Measurements from ENCODE around the gene FXYD6.

FXYD6 gene

GRCh38 chr11:117857734-117858414 is 18.6 kb downstream of the FXYD6 start:
- no peaks in the 10 kb centered on the region for H3K36me3 ChIP-seq (ENCODE audit: control insufficient read depth, insufficient read depth, low read length)
- no peak overlapping the region for H3K4me3 ChIP-seq (ENCODE audit: low read depth, low read length)
- no peak overlapping the region for H3K27ac ChIP-seq (ENCODE audit: low read depth, low read length)
- H3K4me1 ChIP-seq (ENCODE audit: control insufficient read depth, insufficient read depth, low read length), result peaks cover 22% of the 10 kb centered on the region
- H3K9me3 ChIP-seq (ENCODE audit: control insufficient read depth, insufficient read depth, low read depth, low read length), result peaks cover 3% of the 10 kb centered on the region; the same call in 1 of the 2 replicates
- H3K27me3 ChIP-seq (ENCODE audit: control insufficient read depth, insufficient read depth, low read length), result no peaks in the 10 kb centered on the region
- H3K9ac ChIP-seq (ENCODE audit: low read length), result no peak overlapping the region

DNA sequence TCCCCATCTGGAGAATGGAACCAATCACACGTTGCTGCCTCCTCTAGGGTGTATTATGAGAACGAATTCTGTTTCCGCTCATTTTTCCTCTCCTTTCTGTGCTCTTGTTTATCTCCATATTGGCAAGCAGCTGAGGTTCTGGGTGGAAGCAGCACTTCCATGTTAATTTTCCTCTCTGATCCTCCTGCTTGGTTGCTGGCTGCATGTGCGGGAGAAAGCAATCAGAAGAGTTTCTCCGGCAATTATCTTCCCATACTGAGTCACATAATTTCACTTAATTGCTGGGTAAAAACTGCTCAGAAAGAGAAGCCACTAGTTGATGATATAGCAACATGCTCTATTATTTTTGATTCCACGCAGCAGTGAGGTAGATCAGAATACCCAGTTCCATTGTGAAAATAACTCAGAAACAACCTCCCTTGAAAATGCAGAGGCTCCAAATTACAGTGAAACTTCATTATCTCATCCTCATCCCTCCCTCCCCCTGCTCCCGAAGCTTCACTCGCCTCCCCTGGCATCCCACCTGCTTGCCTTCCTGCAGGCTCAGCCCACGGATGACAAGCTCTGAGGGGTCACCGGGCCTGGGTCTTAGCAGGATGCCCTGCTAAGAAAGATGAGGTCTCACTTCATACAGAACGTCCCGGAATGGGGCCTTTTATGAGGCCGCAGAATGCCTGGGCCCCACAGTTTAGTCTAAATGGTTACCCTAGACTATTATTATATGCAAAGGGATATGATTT is 20.4 kb downstream of the FXYD6 start:
- Histone ChIP-seq H3K27ac (ENCODE audit: low read depth, low read length) (no peak overlapping the region), H3K9ac (ENCODE audit: low read length) (no peak overlapping the region), H3K36me3 (ENCODE audit: control insufficient read depth, insufficient read depth, low read length) (no peaks in the 10 kb centered on the region), H3K9me3 (ENCODE audit: control insufficient read depth, insufficient read depth, low read depth, low read length) (peaks cover 7% of the 10 kb centered on the region; the same call in 1 of the 2 replicates), H3K27me3 (ENCODE audit: control insufficient read depth, insufficient read depth, low read length) (no peaks in the 10 kb centered on the region), H3K4me1 (ENCODE audit: control insufficient read depth, insufficient read depth, low read length) (peaks cover 14% of the 10 kb centered on the region), H3K4me3 (ENCODE audit: low read depth, low read length) (no peak overlapping the region)

DNA sequence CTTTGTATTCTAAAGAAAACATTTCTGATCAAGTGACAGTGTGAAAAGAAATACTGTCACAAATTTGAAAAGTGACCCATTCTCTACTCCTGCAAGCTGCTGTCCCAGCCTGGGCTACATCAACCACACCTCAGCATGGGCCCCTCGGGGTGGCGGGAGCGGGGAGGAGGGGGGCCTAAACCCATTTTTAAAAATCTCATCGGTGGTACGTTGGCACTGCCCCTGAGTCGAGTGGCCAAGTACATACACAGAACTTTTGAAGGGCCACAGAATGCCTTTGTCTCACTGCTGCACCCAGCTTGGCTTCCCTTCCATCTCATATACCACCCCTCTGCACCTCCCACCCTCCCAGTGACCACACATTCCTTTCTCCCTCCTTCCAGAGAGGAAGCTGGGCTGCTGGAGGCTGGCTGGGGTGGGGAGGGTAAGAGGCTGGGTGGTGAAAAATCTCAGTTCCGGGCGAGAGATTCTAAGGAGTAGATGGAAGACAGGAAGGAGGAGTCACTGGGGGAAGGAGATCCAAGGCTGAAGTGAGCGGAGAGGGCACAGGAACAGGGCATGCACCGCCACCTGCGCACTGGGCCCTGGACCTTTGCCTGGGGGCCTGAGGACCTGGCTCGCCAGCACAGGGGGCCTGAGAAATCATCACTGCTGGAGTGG is 21.1 kb downstream of the FXYD6 start:
- Histone ChIP-seq H3K9me3 (ENCODE audit: control insufficient read depth, insufficient read depth, low read depth, low read length) (peaks cover 7% of the 10 kb centered on the region; the same call in 1 of the 2 replicates), H3K4me3 (ENCODE audit: low read depth, low read length) (no peak overlapping the region), H3K27me3 (ENCODE audit: control insufficient read depth, insufficient read depth, low read length) (no peaks in the 10 kb centered on the region), H3K36me3 (ENCODE audit: control insufficient read depth, insufficient read depth, low read length) (no peaks in the 10 kb centered on the region), H3K9ac (ENCODE audit: low read length) (no peak overlapping the region), H3K4me1 (ENCODE audit: control insufficient read depth, insufficient read depth, low read length) (peaks cover 11% of the 10 kb centered on the region), H3K27ac (ENCODE audit: low read depth, low read length) (no peak overlapping the region)

- Histone ChIP-seq H3K27me3 (ENCODE audit: control insufficient read depth, insufficient read depth, low read length) (no peaks in the 10 kb centered on the region), H3K36me3 (ENCODE audit: control insufficient read depth, insufficient read depth, low read length) (no peaks in the 10 kb centered on the region), H3K27ac (ENCODE audit: low read depth, low read length) (no peak overlapping the region), H3K9me3 (ENCODE audit: control insufficient read depth, insufficient read depth, low read depth, low read length) (peaks cover 7% of the 10 kb centered on the region; the same call in 1 of the 2 replicates), H3K9ac (ENCODE audit: low read length) (no peak overlapping the region), H3K4me3 (ENCODE audit: low read depth, low read length) (no peak overlapping the region), H3K4me1 (ENCODE audit: control insufficient read depth, insufficient read depth, low read length) (peaks cover 11% of the 10 kb centered on the region)
Measured at GRCh38 chr11:117852309-117852708, 24.1 kb downstream of the FXYD6 start.

GRCh38 chr11:117851852-117852251 is 24.6 kb downstream of the FXYD6 start:
- Histone ChIP-seq H3K4me1 (ENCODE audit: control insufficient read depth, insufficient read depth, low read length) (peaks cover 11% of the 10 kb centered on the region), H3K36me3 (ENCODE audit: control insufficient read depth, insufficient read depth, low read length) (no peaks in the 10 kb centered on the region), H3K27ac (ENCODE audit: low read depth, low read length) (no peak overlapping the region), H3K9me3 (ENCODE audit: control insufficient read depth, insufficient read depth, low read depth, low read length) (peaks cover 7% of the 10 kb centered on the region; the same call in 1 of the 2 replicates), H3K4me3 (ENCODE audit: low read depth, low read length) (no peak overlapping the region), H3K9ac (ENCODE audit: low read length) (no peak overlapping the region), H3K27me3 (ENCODE audit: control insufficient read depth, insufficient read depth, low read length) (no peaks in the 10 kb centered on the region)

DNA sequence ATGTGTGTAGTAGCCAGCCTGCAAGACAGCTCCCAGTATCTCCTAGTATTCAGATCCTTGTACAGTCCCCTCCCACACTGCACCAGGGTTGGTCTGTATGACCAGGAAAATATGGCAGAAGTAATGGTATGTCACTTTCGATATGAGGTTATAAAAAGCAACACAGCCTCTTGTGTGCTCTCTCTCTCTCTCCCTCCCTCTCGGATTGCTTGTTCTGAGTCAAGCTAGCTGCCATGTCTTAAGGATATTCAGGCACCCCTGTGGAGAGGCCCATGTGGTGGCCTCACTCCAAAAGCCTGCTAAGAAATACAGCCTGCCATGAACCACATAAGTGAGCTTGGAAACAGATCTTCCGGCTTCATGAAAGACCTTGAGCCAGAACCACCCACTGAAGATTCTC is 25.4 kb downstream of the FXYD6 start:
- no peak overlapping the region for H3K27ac ChIP-seq (ENCODE audit: low read depth, low read length)
- no peak overlapping the region for H3K9ac ChIP-seq (ENCODE audit: low read length)
- H3K36me3 ChIP-seq (ENCODE audit: control insufficient read depth, insufficient read depth, low read length), result no peaks in the 10 kb centered on the region
- peaks cover 11% of the 10 kb centered on the region for H3K4me1 ChIP-seq (ENCODE audit: control insufficient read depth, insufficient read depth, low read length)
- no peaks in the 10 kb centered on the region for H3K27me3 ChIP-seq (ENCODE audit: control insufficient read depth, insufficient read depth, low read length)
- H3K4me3 ChIP-seq (ENCODE audit: low read depth, low read length), result no peak overlapping the region
- H3K9me3 ChIP-seq (ENCODE audit: control insufficient read depth, insufficient read depth, low read depth, low read length), result peaks cover 7% of the 10 kb centered on the region; the same call in 1 of the 2 replicates

DNA sequence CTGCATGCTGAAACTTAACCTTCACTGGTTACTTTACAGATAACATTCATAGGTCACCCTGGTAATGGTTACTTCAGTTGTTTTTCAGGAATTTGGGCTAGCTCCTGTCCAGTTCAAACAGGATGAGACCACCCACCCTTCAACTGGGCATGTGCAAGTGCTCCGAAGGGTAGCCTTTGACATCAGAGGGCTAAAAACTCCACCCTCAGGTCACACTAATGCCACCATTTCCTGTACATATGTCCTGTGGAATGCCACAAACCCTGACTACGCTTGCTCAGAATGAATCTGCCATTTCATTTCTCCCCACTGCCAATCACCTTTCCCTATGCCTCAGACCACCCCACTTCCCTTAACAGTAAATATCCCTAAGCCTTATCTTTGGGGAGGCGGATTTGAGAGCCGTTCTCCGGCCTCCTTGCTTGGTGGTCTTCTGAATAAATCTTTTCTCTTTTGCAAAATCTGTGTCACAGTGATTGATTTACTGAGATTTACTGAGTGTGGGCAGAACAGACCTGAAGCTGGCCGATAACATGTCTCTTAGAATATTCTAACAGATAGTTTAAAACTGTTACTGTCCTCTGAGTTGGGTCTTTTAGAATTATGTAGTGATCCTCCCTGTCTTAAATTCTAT is 26.6 kb downstream of the FXYD6 start:
- Histone ChIP-seq H3K9me3 (ENCODE audit: control insufficient read depth, insufficient read depth, low read depth, low read length) (peaks cover 7% of the 10 kb centered on the region; the same call in 1 of the 2 replicates), H3K27ac (ENCODE audit: low read depth, low read length) (no peak overlapping the region), H3K9ac (ENCODE audit: low read length) (no peak overlapping the region), H3K27me3 (ENCODE audit: control insufficient read depth, insufficient read depth, low read length) (no peaks in the 10 kb centered on the region), H3K4me1 (ENCODE audit: control insufficient read depth, insufficient read depth, low read length) (peaks cover 6% of the 10 kb centered on the region), H3K36me3 (ENCODE audit: control insufficient read depth, insufficient read depth, low read length) (no peaks in the 10 kb centered on the region), H3K4me3 (ENCODE audit: low read depth, low read length) (no peak overlapping the region)

GRCh38 chr11:117843666-117844484 is 32.6 kb downstream of the FXYD6 start:
- Histone ChIP-seq H3K27ac (ENCODE audit: low read depth, low read length) (no peak overlapping the region), H3K9me3 (ENCODE audit: control insufficient read depth, insufficient read depth, low read depth, low read length) (no peaks in the 10 kb centered on the region), H3K27me3 (ENCODE audit: control insufficient read depth, insufficient read depth, low read length) (no peaks in the 10 kb centered on the region), H3K4me1 (ENCODE audit: control insufficient read depth, insufficient read depth, low read length) (no peaks in the 10 kb centered on the region), H3K4me3 (ENCODE audit: low read depth, low read length) (no peak overlapping the region), H3K9ac (ENCODE audit: low read length) (no peak overlapping the region), H3K36me3 (ENCODE audit: control insufficient read depth, insufficient read depth, low read length) (no peaks in the 10 kb centered on the region)

- Histone ChIP-seq H3K4me3 (ENCODE audit: low read depth, low read length) (no peak overlapping the region), H3K4me1 (ENCODE audit: control insufficient read depth, insufficient read depth, low read length) (peaks cover 6% of the 10 kb centered on the region; the same call in 1 of the 2 replicates), H3K27me3 (ENCODE audit: control insufficient read depth, insufficient read depth, low read length) (no peaks in the 10 kb centered on the region), H3K36me3 (ENCODE audit: control insufficient read depth, insufficient read depth, low read length) (no peaks in the 10 kb centered on the region), H3K9me3 (ENCODE audit: control insufficient read depth, insufficient read depth, low read depth, low read length) (no peaks in the 10 kb centered on the region), H3K9ac (ENCODE audit: low read length) (no peak overlapping the region), H3K27ac (ENCODE audit: low read depth, low read length) (no peak overlapping the region)
Measured at GRCh38 chr11:117842131-117842941, 34.1 kb downstream of the FXYD6 start.
